ENCODE data around the gene SOS1. TPM values are rescaled to one million over a fixed set of nuclear protein-coding genes. Genes with fewer than 3 reads are reported as not detected.

SOS1 gene
- total RNA-seq, 1 experiment from 2014 or later: 28.4 TPM

GRCh38 chr2:38935568-38936172 is 185.2 kb downstream of the SOS1 start (continued):
- no peak for TF ChIP-seq ZNF121 (CRISPR knock-in tag; IDR thresholded peaks at IDR 0.05)

- ATAC-seq (no peak), DNase-seq (ENCODE audit: low spot score) (no peak)
- ChIA-PET POLR2A (no interaction called here), CTCF (interaction anchor here (0.7 to 3.4 kb wide), 2 partner anchors 13 to 47 kb away, joined by 3 to 21 read pairs; no protein-coding TSS in a partner anchor)
- no peak overlapping the region for H3K4me3 Mint-ChIP-seq
- no peaks in the 10 kb centered on the region for H3K4me1 Mint-ChIP-seq
- no peaks in the 10 kb centered on the region for H3K36me3 Mint-ChIP-seq
- TF ChIP-seq MLX (CRISPR knock-in tag; IDR thresholded peaks at IDR 0.05) (no peak), ZNF219 (CRISPR knock-in tag; IDR thresholded peaks at IDR 0.05; ENCODE audit: borderline replicate concordance) (no peak), ELF4 (CRISPR knock-in tag; IDR thresholded peaks at IDR 0.05; ENCODE audit: low read depth) (no peak), ZNF532 (CRISPR knock-in tag; IDR thresholded peaks at IDR 0.05; ENCODE audit: borderline replicate concordance) (no peak), ZNF121 (CRISPR knock-in tag; IDR thresholded peaks at IDR 0.05) (no peak), SMAD4 (CRISPR knock-in tag; IDR thresholded peaks at IDR 0.05) (no peak), MXD4 (CRISPR knock-in tag; IDR thresholded peaks at IDR 0.05; ENCODE audit: borderline replicate concordance) (no peak), ZNF425 (CRISPR knock-in tag; conservative IDR thresholded peaks at IDR 0.05) (no peak), JUN (CRISPR knock-in tag; IDR thresholded peaks at IDR 0.05) (no peak), FOXJ3 (CRISPR knock-in tag; IDR thresholded peaks at IDR 0.05; ENCODE audit: borderline replicate concordance) (no peak), ATF1 (CRISPR knock-in tag; IDR thresholded peaks at IDR 0.05) (no peak), HMGA2 (CRISPR knock-in tag; IDR thresholded peaks at IDR 0.05) (no peak), FOXP4 (CRISPR knock-in tag; IDR thresholded peaks at IDR 0.05) (no peak), FOXK1 (CRISPR knock-in tag; IDR thresholded peaks at IDR 0.05) (no peak), RELA (CRISPR knock-in tag; IDR thresholded peaks at IDR 0.05; ENCODE audit: borderline replicate concordance) (no peak), ATF2 (CRISPR knock-in tag; IDR thresholded peaks at IDR 0.05; ENCODE audit: borderline replicate concordance, low read depth) (no peak), TEAD1 (CRISPR knock-in tag; IDR thresholded peaks at IDR 0.05) (no peak), TEAD4 (CRISPR knock-in tag; IDR thresholded peaks at IDR 0.05) (no peak)
- H3K27ac Mint-ChIP-seq: no peak overlapping the region
- no peaks in the 10 kb centered on the region for H3K9me3 Mint-ChIP-seq
- no peaks in the 10 kb centered on the region for H3K27me3 Mint-ChIP-seq (ENCODE audit: low read depth)
Measured at GRCh38 chr2:38934742-38935141, 186.1 kb downstream of the SOS1 start.

All from WTC11 (cell line).